Caco-2 (cell line): ENCODE data around the gene RAB23. TPM values are rescaled to one million over a fixed set of nuclear protein-coding genes. Genes with fewer than 3 reads are reported as not detected.

Source experiments
- BruUV-seq: library from RNA; stranded (reverse); fragments of 400-500 nt; replicated peaks from 2 replicates; lab custom pipeline; 2021; lab: Mats Ljungman, UMichigan
- CTCF ChIA-PET: fragments of 300-600 bp; sonication (Branson Sonifier 250); formaldehyde crosslinking; loops from one replicate; lab custom pipeline; 2022; ENCODE audit warnings: antibody characterized with exemption; lab: Charles Lee
- POLR2A ChIA-PET: fragments of 300-600 bp; sonication (Branson Sonifier 250); formaldehyde crosslinking; loops from one replicate; lab custom pipeline; 2022; ENCODE audit warnings: antibody characterized with exemption; lab: Charles Lee
- DNase-seq, 2 experiments: peaks; one replicate each; pipeline versions ENCODE4 v3.0.0 to v3.0.0-alpha.2; 2020 to 2022
- H3K27me3 ChIP-seq: replicated peaks from 2 replicates; pipeline ENCODE4 v1.6.0; 2011; ENCODE audit warnings: low read length; ENCODE audit not compliant: control insufficient read depth, insufficient read depth
- H3K36me3 ChIP-seq: 2 replicates; pipeline ENCODE4 v1.5.1; 2011; ENCODE audit warnings: low read length; ENCODE audit not compliant: control insufficient read depth, insufficient read depth
- H3K4me1 ChIP-seq: fragments of 250-450 bp; sonication (Bioruptor Pico); 2 replicates; pipeline ENCODE4 v1.5.1; 2020; ENCODE audit warnings: mild to moderate bottlenecking
- H3K4me3 ChIP-seq: 2 replicates; pipeline ENCODE4 v1.5.1; 2011; ENCODE audit warnings: low read depth, mild to moderate bottlenecking, control low read depth, low read length
- H3K9me3 ChIP-seq: fragments of 250-450 bp; sonication (Bioruptor Pico); 2 replicates; pipeline ENCODE4 v1.5.1; 2020; ENCODE audit warnings: mild to moderate bottlenecking, moderate library complexity
- H3K27ac Mint-ChIP-seq: one replicate; pipeline ENCODE4 v1.8.0; 2022; ENCODE audit warnings: mixed read lengths; ENCODE audit not compliant: unreplicated experiment
- H3K27me3 Mint-ChIP-seq: one replicate; pipeline ENCODE4 v1.8.0; 2022; ENCODE audit warnings: mixed read lengths; ENCODE audit not compliant: insufficient read depth, unreplicated experiment
- H3K36me3 Mint-ChIP-seq: one replicate; pipeline ENCODE4 v1.8.0; 2022; ENCODE audit warnings: mild to moderate bottlenecking, mixed read lengths; ENCODE audit not compliant: insufficient read depth, unreplicated experiment
- H3K4me1 Mint-ChIP-seq: one replicate; pipeline ENCODE4 v1.8.0; 2022; ENCODE audit warnings: low read depth, mixed read lengths; ENCODE audit not compliant: unreplicated experiment
- H3K4me3 Mint-ChIP-seq: one replicate; pipeline ENCODE4 v1.8.0; 2022; ENCODE audit warnings: mild to moderate bottlenecking, moderate library complexity, mixed read lengths; ENCODE audit not compliant: unreplicated experiment
- H3K9me3 Mint-ChIP-seq: one replicate; pipeline ENCODE4 v1.8.0; 2022; ENCODE audit warnings: mixed read lengths; ENCODE audit not compliant: unreplicated experiment
- intact Hi-C: fragments of 100-400 bp; cut with micrococcal nuclease; formaldehyde crosslinking; loops from one replicate; pipeline ENCODE4 v1.10.0; 2022; ENCODE audit not compliant: unreplicated experiment
- total RNA-seq: library from RNA; stranded (reverse); gene quantifications from 2 replicates; pipeline ENCODE4 v1.2.3, GENCODE V29; 2022
- TF ChIP-seq, protein P1 (sequence below), 2 experiments: fragments of 200-600 bp in 1 of 2; IDR thresholded peaks; 1 replicate in 1 of 2; 2 replicates in 1 of 2; pipeline versions ENCODE4 v1.5.1 to v1.8.0; 2011 to 2022; ENCODE audit warnings: antibody characterized with exemption in 1 of 2, control low read depth in 1 of 2, inconsistent platforms in 1 of 2, low read depth in 1 of 2, low read length in 1 of 2, mild to moderate bottlenecking in 1 of 2, moderate library complexity in 1 of 2; ENCODE audit not compliant: insufficient read depth in 1 of 2, severe bottlenecking in 1 of 2, unreplicated experiment in 1 of 2

RAB23 gene
- total RNA-seq, 1 experiment from 2014 or later = 13.7 TPM

DNA sequence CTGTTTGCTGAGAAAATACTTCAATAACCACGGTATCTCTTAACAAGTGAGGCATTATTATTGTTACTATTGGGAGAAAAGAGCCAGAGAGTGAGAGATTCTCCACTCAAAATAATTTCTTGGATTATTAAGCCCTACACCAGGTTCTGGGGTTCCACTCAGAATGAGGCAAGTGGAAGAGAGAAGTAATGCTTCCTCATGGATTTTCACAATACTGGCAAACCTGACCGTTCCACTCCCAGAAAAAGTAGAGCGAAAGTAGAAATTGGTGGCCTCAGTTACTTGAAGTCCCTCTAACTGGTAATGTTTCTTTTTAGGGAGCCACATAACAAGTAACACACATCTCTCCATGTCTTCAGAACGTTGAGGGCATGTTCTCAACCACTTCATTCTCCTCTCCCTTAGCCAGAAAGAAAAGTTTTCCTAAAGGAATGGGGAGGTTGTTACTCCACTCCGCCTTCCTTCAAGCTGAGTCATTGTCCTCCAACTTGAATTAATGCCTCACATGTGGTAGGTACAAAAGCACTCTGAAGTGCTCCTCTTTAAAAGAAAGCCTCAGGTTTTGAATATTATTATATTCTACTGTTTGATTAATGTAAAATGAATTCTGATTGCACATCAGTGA is 48.1 kb downstream of the RAB23 start:
- no peaks in the 10 kb centered on the region for H3K9me3 Mint-ChIP-seq
- H3K9me3 ChIP-seq = no peaks in the 10 kb centered on the region
- no peaks in the 10 kb centered on the region for H3K36me3 ChIP-seq
- intact Hi-C loops = loop anchor here (2.0 to 10.0 kb wide), 8 partner anchors 33 to 272 kb away; partner anchors contain the start of genes BEND6, KIAA1586 and PRIM2
- TSS peak; percentile 36 for BruUV-seq
- DNase-seq = peak in 1 of 2 experiments; percentile 19
- peak overlapping the region; percentile 57 for H3K4me3 ChIP-seq
- ChIA-PET CTCF (no interaction called here), POLR2A (no interaction called here)
- H3K27me3 Mint-ChIP-seq = no peaks in the 10 kb centered on the region
- H3K36me3 Mint-ChIP-seq = peaks cover 32% of the 10 kb centered on the region
- H3K4me3 Mint-ChIP-seq = peak overlapping the region; percentile 95
- H3K27ac Mint-ChIP-seq = peak overlapping the region; percentile 93
- peaks cover 30% of the 10 kb centered on the region for H3K4me1 Mint-ChIP-seq
- TF ChIP-seq, protein P1, sequence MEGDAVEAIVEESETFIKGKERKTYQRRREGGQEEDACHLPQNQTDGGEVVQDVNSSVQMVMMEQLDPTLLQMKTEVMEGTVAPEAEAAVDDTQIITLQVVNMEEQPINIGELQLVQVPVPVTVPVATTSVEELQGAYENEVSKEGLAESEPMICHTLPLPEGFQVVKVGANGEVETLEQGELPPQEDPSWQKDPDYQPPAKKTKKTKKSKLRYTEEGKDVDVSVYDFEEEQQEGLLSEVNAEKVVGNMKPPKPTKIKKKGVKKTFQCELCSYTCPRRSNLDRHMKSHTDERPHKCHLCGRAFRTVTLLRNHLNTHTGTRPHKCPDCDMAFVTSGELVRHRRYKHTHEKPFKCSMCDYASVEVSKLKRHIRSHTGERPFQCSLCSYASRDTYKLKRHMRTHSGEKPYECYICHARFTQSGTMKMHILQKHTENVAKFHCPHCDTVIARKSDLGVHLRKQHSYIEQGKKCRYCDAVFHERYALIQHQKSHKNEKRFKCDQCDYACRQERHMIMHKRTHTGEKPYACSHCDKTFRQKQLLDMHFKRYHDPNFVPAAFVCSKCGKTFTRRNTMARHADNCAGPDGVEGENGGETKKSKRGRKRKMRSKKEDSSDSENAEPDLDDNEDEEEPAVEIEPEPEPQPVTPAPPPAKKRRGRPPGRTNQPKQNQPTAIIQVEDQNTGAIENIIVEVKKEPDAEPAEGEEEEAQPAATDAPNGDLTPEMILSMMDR (IDR thresholded peaks at IDR 0.05; ENCODE audit: insufficient read depth in 1 of 2, low read depth in 1 of 2, low read length in 1 of 2, severe bottlenecking in 1 of 2, unreplicated experiment in 1 of 2) = no peak
- H3K4me1 ChIP-seq = peaks cover 6% of the 10 kb centered on the region; the same call in 1 of the 2 replicates
- no peaks in the 10 kb centered on the region for H3K27me3 ChIP-seq

DNA sequence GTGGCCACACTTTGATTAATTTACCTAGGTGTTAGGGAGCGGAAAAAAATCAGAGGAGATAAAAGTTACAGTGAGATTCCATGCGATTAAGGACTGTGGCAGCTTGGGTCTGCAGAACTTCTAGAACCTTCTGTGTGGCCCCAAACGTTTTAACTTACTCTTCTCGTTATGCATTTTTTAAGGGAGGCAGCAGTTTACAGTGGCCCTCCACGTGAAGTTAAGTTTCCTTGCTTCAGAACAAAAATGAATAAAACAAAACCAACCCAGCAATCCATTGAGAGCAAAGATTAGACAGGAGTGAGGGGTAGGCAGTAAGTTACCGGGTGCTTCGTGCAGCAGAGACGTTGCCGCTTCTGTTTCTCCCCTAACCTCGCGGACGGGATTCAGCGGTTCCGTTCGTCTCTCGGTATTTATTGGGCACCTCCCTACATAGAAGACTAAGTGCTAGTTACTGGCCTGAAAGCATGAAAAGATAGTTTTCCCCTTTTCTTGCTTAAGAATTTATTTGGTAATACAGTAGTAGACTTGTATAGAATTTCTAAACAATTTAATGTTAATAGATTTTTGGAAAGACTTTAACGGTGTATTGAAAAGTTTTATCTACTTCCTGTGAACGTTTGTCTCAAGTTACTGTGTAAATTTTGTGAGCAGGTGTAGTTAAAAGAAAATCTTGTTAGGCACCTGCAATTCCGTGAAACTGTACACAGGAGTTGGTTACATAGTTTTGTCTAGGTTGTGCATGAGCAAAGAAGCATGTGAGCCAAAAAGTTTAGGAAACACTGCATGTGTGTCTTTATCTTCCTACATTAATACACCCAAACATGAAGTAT is 48.8 kb downstream of the RAB23 start:
- Mint-ChIP-seq H3K36me3 (peaks cover 32% of the 10 kb centered on the region), H3K27ac (peak overlapping the region; percentile 93), H3K9me3 (no peaks in the 10 kb centered on the region), H3K4me3 (peak overlapping the region; percentile 95), H3K27me3 (no peaks in the 10 kb centered on the region), H3K4me1 (peaks cover 28% of the 10 kb centered on the region)
- peak overlapping the region; percentile 57 for H3K4me3 ChIP-seq
- H3K4me1 ChIP-seq = peaks cover 6% of the 10 kb centered on the region; the same call in 1 of the 2 replicates
- no peaks in the 10 kb centered on the region for H3K9me3 ChIP-seq
- no peaks in the 10 kb centered on the region for H3K36me3 ChIP-seq
- ChIA-PET CTCF (interaction anchor here (1.1 kb wide), 1 partner anchor 178 kb away, joined by 3 read pairs; no protein-coding TSS in a partner anchor), POLR2A (interaction anchor here (1.4 kb wide), 1 partner anchor 84 kb away, joined by 5 read pairs; no protein-coding TSS in a partner anchor)
- no peaks in the 10 kb centered on the region for H3K27me3 ChIP-seq
- BruUV-seq = TSS peak; percentile 33
- intact Hi-C loops = loop anchor here (2.0 to 10.0 kb wide), 8 partner anchors 32 to 271 kb away; partner anchors contain the start of genes BEND6, KIAA1586 and PRIM2
- TF ChIP-seq, protein P1 (IDR thresholded peaks at IDR 0.05; ENCODE audit: insufficient read depth in 1 of 2, low read depth in 1 of 2, low read length in 1 of 2, severe bottlenecking in 1 of 2, unreplicated experiment in 1 of 2) = no peak
- peak in 1 of 2 experiments; percentile 29 for DNase-seq
